GM21576 (cell line): ENCODE results near the gene HIC2.
"Not testable (repeated sequence)": the region's sequence is repeated elsewhere in the genome, so short reads cannot be mapped to it uniquely, and the experiment has no call there.

Experiments used
- ATAC-seq: cut with Tn5 transposase; IDR thresholded peaks from one replicate; pipeline ENCODE4 v1.9.1; 2021; ENCODE audit warnings: mild to moderate bottlenecking, moderate library complexity; ENCODE audit not compliant: unreplicated experiment

Gene HIC2

GRCh38 chr22:21417227-21417746 is at the start of gene HIC2:
HIC2 (plus strand) TSS chr22:21417371; CDS start chr22:21442832, 25,461 bp downstream.
- peak; percentile 74 for ATAC-seq

GRCh38 chr22:21368603-21369310 is 48.4 kb upstream of the HIC2 start:
- not testable (repeated sequence) for ATAC-seq

- not testable (repeated sequence) for ATAC-seq
These were observed 41.3 kb upstream of the HIC2 start for GRCh38 chr22:21375880-21376279.

- peak; percentile 66 for ATAC-seq
These were observed 33.3 kb upstream of the HIC2 start, which contains the start of gene RIMBP3B for GRCh38 chr22:21383701-21384467. RIMBP3B (plus strand) TSS chr22:21383751; CDS start chr22:21383859, 108 bp downstream.

- ATAC-seq, result peak; percentile 28
These were observed 32.5 kb upstream of the HIC2 start for GRCh38 chr22:21384468-21385357.

GRCh38 chr22:21389480-21389879 is 27.7 kb upstream of the HIC2 start:
- not testable (repeated sequence) for ATAC-seq

- ATAC-seq, result not testable (repeated sequence)
These were observed 27.2 kb upstream of the HIC2 start for GRCh38 chr22:21390013-21390412.

- not testable (repeated sequence) for ATAC-seq
These were observed 22.6 kb upstream of the HIC2 start for GRCh38 chr22:21394613-21395012.

- ATAC-seq, result not testable (repeated sequence)
These were observed 15.8 kb upstream of the HIC2 start for GRCh38 chr22:21401197-21401969.

GRCh38 chr22:21402763-21403314 is 14.3 kb upstream of the HIC2 start:
- not testable (repeated sequence) for ATAC-seq

GRCh38 chr22:21407139-21407538 is 10.0 kb upstream of the HIC2 start:
- not testable (repeated sequence) for ATAC-seq

GRCh38 chr22:21407792-21408191 is 9.4 kb upstream of the HIC2 start:
- ATAC-seq, result not testable (repeated sequence)

- ATAC-seq, result not testable (repeated sequence)
These were observed 796 bp upstream of the HIC2 start for GRCh38 chr22:21416375-21416774.

- not testable (repeated sequence) for ATAC-seq
These were observed 682 bp downstream of the HIC2 start for GRCh38 chr22:21417853-21418252.

- not testable (repeated sequence) for ATAC-seq
These were observed 1.9 kb downstream of the HIC2 start for GRCh38 chr22:21418974-21419638.

GRCh38 chr22:21420180-21420763 is 3.1 kb downstream of the HIC2 start:
- ATAC-seq, result not testable (repeated sequence)

GRCh38 chr22:21424084-21424709 is 7.0 kb downstream of the HIC2 start:
- ATAC-seq, result not testable (repeated sequence)
